T-helper 2 cell treated with Interferon-gamma antibody and Interleukin-4, amounts not matched to agents 100 ng/mL and 5 ng/mL, for 36 hours (primary cell): ENCODE data around the gene TRIM33. TPM values are rescaled to one million over a fixed set of nuclear protein-coding genes. Genes with fewer than 3 reads are reported as not detected.

Experiments
- intact Hi-C: fragments of 100-400 bp; cut with micrococcal nuclease; formaldehyde crosslinking; loops from one replicate; pipeline ENCODE4 v1.15.1; 2023
- total RNA-seq: library from RNA; stranded (reverse); gene quantifications from 2 replicates; pipeline ENCODE4 v1.2.3, GENCODE V29; 2022

TRIM33 gene
- 39.6 and 41.6 TPM in 2 replicates for total RNA-seq

GRCh38 chr1:114511032-114511785 is at the start of gene TRIM33:
Gene TRIM33, minus strand, starts transcription at chr1:114511203. Its CDS starts 127 bp downstream, at chr1:114511076.
- intact Hi-C loops, result loop anchor here (1.0 to 2.0 kb wide), 8 partner anchors 28 to 588 kb away; partner anchors contain the start of genes BCAS2, CSDE1, DENND2C and NRAS

GRCh38 chr1:114559356-114559755 is 48.4 kb upstream of the TRIM33 start:
- intact Hi-C loops, result no loop called here

GRCh38 chr1:114558544-114558943 is 47.5 kb upstream of the TRIM33 start:
- intact Hi-C loops, result loop anchor here (1.0 kb wide), 1 partner anchor 212 kb away; no protein-coding TSS in a partner anchor

- intact Hi-C loops, result no loop called here
Measured at GRCh38 chr1:114554577-114554976, 43.6 kb upstream of the TRIM33 start.

- intact Hi-C loops, result no loop called here
Measured at GRCh38 chr1:114552106-114552639, 41.2 kb upstream of the TRIM33 start.

GRCh38 chr1:114551400-114551799 is 40.4 kb upstream of the TRIM33 start:
- intact Hi-C loops, result no loop called here

- intact Hi-C loops, result no loop called here
Measured at GRCh38 chr1:114550336-114550735, 39.3 kb upstream of the TRIM33 start.

GRCh38 chr1:114549137-114549536 is 38.1 kb upstream of the TRIM33 start:
- intact Hi-C loops, result no loop called here

GRCh38 chr1:114547076-114547475 is 36.1 kb upstream of the TRIM33 start:
- intact Hi-C loops, result no loop called here

- intact Hi-C loops, result no loop called here
Measured at GRCh38 chr1:114545796-114546195, 34.8 kb upstream of the TRIM33 start.

GRCh38 chr1:114545315-114545714 is 34.3 kb upstream of the TRIM33 start:
- intact Hi-C loops, result no loop called here

- intact Hi-C loops, result no loop called here
Measured at GRCh38 chr1:114540821-114541220, 29.8 kb upstream of the TRIM33 start.

- intact Hi-C loops, result no loop called here
Measured at GRCh38 chr1:114540272-114540671, 29.3 kb upstream of the TRIM33 start.

GRCh38 chr1:114536043-114536442 is 25.0 kb upstream of the TRIM33 start:
- intact Hi-C loops, result no loop called here

GRCh38 chr1:114535401-114535800 is 24.4 kb upstream of the TRIM33 start:
- intact Hi-C loops, result no loop called here

GRCh38 chr1:114531094-114531493 is 20.1 kb upstream of the TRIM33 start:
- intact Hi-C loops, result no loop called here

GRCh38 chr1:114530224-114530623 is 19.2 kb upstream of the TRIM33 start:
- intact Hi-C loops, result no loop called here

- intact Hi-C loops, result no loop called here
Measured at GRCh38 chr1:114524944-114525343, 13.9 kb upstream of the TRIM33 start.

- intact Hi-C loops, result no loop called here
Measured at GRCh38 chr1:114522264-114522575, 11.2 kb upstream of the TRIM33 start.

- intact Hi-C loops, result no loop called here
Measured at GRCh38 chr1:114521396-114522263, 10.6 kb upstream of the TRIM33 start.

- intact Hi-C loops, result no loop called here
Measured at GRCh38 chr1:114517348-114517747, 6.3 kb upstream of the TRIM33 start.
